ENCODE data around the gene RSPH10B2.
"Not testable (repeated sequence)": the region's sequence is repeated elsewhere in the genome, so short reads cannot be mapped to it uniquely, and the experiment has no call there.

DNA sequence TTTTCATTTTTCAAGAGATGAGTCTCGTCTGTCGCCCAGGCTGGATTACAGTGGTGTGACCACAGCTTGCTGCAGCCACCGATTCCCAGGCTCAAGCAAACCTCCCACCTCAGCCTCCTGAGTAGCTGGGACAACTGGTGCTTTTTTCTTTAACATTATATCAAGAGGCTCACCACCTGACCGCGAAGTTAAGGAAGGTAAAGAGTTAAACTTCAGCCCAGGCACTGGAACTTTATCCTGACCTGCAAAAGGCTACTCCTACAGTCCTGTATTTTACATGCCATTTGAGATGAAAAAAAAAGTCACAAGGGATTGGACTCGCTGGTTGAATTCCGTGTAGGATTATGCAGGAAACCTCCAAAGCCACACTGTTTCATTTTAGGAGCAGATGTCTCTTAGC lies 61.6 kb downstream of the RSPH10B2 start:
- TF ChIP-seq, protein P1, sequence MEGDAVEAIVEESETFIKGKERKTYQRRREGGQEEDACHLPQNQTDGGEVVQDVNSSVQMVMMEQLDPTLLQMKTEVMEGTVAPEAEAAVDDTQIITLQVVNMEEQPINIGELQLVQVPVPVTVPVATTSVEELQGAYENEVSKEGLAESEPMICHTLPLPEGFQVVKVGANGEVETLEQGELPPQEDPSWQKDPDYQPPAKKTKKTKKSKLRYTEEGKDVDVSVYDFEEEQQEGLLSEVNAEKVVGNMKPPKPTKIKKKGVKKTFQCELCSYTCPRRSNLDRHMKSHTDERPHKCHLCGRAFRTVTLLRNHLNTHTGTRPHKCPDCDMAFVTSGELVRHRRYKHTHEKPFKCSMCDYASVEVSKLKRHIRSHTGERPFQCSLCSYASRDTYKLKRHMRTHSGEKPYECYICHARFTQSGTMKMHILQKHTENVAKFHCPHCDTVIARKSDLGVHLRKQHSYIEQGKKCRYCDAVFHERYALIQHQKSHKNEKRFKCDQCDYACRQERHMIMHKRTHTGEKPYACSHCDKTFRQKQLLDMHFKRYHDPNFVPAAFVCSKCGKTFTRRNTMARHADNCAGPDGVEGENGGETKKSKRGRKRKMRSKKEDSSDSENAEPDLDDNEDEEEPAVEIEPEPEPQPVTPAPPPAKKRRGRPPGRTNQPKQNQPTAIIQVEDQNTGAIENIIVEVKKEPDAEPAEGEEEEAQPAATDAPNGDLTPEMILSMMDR (IDR thresholded peaks at IDR 0.05) = not testable (repeated sequence)
- TF ChIP-seq, protein P2, sequence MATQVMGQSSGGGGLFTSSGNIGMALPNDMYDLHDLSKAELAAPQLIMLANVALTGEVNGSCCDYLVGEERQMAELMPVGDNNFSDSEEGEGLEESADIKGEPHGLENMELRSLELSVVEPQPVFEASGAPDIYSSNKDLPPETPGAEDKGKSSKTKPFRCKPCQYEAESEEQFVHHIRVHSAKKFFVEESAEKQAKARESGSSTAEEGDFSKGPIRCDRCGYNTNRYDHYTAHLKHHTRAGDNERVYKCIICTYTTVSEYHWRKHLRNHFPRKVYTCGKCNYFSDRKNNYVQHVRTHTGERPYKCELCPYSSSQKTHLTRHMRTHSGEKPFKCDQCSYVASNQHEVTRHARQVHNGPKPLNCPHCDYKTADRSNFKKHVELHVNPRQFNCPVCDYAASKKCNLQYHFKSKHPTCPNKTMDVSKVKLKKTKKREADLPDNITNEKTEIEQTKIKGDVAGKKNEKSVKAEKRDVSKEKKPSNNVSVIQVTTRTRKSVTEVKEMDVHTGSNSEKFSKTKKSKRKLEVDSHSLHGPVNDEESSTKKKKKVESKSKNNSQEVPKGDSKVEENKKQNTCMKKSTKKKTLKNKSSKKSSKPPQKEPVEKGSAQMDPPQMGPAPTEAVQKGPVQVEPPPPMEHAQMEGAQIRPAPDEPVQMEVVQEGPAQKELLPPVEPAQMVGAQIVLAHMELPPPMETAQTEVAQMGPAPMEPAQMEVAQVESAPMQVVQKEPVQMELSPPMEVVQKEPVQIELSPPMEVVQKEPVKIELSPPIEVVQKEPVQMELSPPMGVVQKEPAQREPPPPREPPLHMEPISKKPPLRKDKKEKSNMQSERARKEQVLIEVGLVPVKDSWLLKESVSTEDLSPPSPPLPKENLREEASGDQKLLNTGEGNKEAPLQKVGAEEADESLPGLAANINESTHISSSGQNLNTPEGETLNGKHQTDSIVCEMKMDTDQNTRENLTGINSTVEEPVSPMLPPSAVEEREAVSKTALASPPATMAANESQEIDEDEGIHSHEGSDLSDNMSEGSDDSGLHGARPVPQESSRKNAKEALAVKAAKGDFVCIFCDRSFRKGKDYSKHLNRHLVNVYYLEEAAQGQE (IDR thresholded peaks at IDR 0.05; ENCODE audit: insufficient read depth in 1 of 2, low read depth in 2 of 2, low read length in 1 of 2) = not testable (repeated sequence)
